HepG2 (cell line): ENCODE measurements around the gene NFE2L2. TPM values are rescaled to one million over a fixed set of nuclear protein-coding genes. Genes with fewer than 3 reads are reported as not detected.

Source experiments
- ARNT ChIP-seq: fragments of 450-650 bp; IDR thresholded peaks from 2 replicates; pipeline ENCODE4 v1.6.1; 2017
- CCAR2 ChIP-seq: fragments of 200-400 bp; formaldehyde crosslinking; optimal IDR thresholded peaks from 2 replicates; pipeline ENCODE3; 2018; ENCODE audit warnings: low read depth, mild to moderate bottlenecking, low read length, moderate library complexity
- FLYWCH1 ChIP-seq: sonication (generic); formaldehyde crosslinking; IDR thresholded peaks from 2 replicates; pipeline ENCODE4 v1.8.1; 2023; ENCODE audit warnings: mild to moderate bottlenecking, missing genetic modification reagents
- FOXK2 ChIP-seq: fragments of 450-650 bp; IDR thresholded peaks from 2 replicates; pipeline ENCODE4 v1.6.1; 2016
- GABPA ChIP-seq, 2 experiments: IDR thresholded peaks; 2 replicates each; pipeline ENCODE4 v1.6.1; 2011 to 2016; ENCODE audit warnings: low read depth in 2 of 2, low read length in 1 of 2, missing biosample characterization in 1 of 2, missing genetic modification characterization in 1 of 2
- MEIS2 ChIP-seq: sonication (generic); formaldehyde crosslinking; IDR thresholded peaks from 2 replicates; pipeline ENCODE4 v1.9.0; 2021; ENCODE audit warnings: mild to moderate bottlenecking, missing genetic modification reagents
- PTBP1 ChIP-seq: fragments of 200-400 bp; formaldehyde crosslinking; IDR thresholded peaks from 2 replicates; pipeline ENCODE4 v1.6.1; 2018; ENCODE audit warnings: low read length, low read depth; ENCODE audit not compliant: poor library complexity, severe bottlenecking
- RARA ChIP-seq: IDR thresholded peaks from 2 replicates; pipeline ENCODE4 v1.6.1; 2016; ENCODE audit warnings: missing genetic modification reagents, missing compliant biosample characterization
- SMARCE1 ChIP-seq: fragments of 450-650 bp; IDR thresholded peaks from 2 replicates; pipeline ENCODE4 v1.6.1; 2017; ENCODE audit warnings: borderline replicate concordance
- TSC22D2 ChIP-seq: sonication (generic); formaldehyde crosslinking; IDR thresholded peaks from 2 replicates; pipeline ENCODE4 v1.5.1; 2020; ENCODE audit warnings: missing genetic modification reagents, mild to moderate bottlenecking, borderline replicate concordance
- ZFY ChIP-seq: sonication (generic); formaldehyde crosslinking; IDR thresholded peaks from 2 replicates; pipeline ENCODE4 v1.4.0; 2020; ENCODE audit warnings: missing genetic modification reagents
- ZNF160 ChIP-seq: sonication (generic); formaldehyde crosslinking; IDR thresholded peaks from 2 replicates; pipeline ENCODE4 v1.8.0; 2022; ENCODE audit warnings: mild to moderate bottlenecking, inconsistent platforms, missing genetic modification reagents
- ZNF180 ChIP-seq: sonication (generic); formaldehyde crosslinking; IDR thresholded peaks from 2 replicates; pipeline ENCODE4 v1.4.0; 2020; ENCODE audit warnings: low read depth, missing genetic modification reagents, borderline replicate concordance
- ZNF207 ChIP-seq: fragments of 450-650 bp; IDR thresholded peaks from 2 replicates; pipeline ENCODE4 v1.6.1; 2016; ENCODE audit warnings: antibody characterized with exemption, borderline replicate concordance
- ZNF234 ChIP-seq: sonication (generic); formaldehyde crosslinking; conservative IDR thresholded peaks from 2 replicates; pipeline ENCODE4 v1.5.1; 2020; ENCODE audit warnings: mild to moderate bottlenecking, missing genetic modification reagents
- ZNF329 ChIP-seq: sonication (generic); formaldehyde crosslinking; IDR thresholded peaks from 2 replicates; pipeline ENCODE4 v1.9.0; 2021; ENCODE audit warnings: low read depth, mild to moderate bottlenecking, missing genetic modification reagents
- ZNF350 ChIP-seq: sonication (generic); formaldehyde crosslinking; IDR thresholded peaks from 2 replicates; pipeline ENCODE4 v1.4.0; 2020; ENCODE audit warnings: mild to moderate bottlenecking, low read depth, missing genetic modification reagents, borderline replicate concordance
- ZNF367 ChIP-seq: sonication (generic); formaldehyde crosslinking; IDR thresholded peaks from 2 replicates; pipeline ENCODE4 v1.4.0; 2020; ENCODE audit warnings: missing genetic modification reagents, borderline replicate concordance
- ZNF484 ChIP-seq: sonication (generic); formaldehyde crosslinking; IDR thresholded peaks from 2 replicates; pipeline ENCODE4 v1.5.1; 2020; ENCODE audit warnings: mild to moderate bottlenecking, low read depth, missing genetic modification reagents, borderline replicate concordance
- ZNF644 ChIP-seq: IDR thresholded peaks from 2 replicates; pipeline ENCODE4 v1.6.1; 2016; ENCODE audit warnings: low read depth
- ZNF670 ChIP-seq: sonication (generic); formaldehyde crosslinking; IDR thresholded peaks from 2 replicates; pipeline ENCODE4 v1.8.0; 2022; ENCODE audit warnings: mild to moderate bottlenecking, missing genetic modification reagents, borderline replicate concordance
- polyA plus RNA-seq, 8 experiments: library from polyadenylated mRNA; depleted of rRNA in 3 of 8; stranded (reverse) in 7 of 8; unstranded in 1 of 8; fragments of >200 nt; fragmentation: Illumina TruSeq in 4 of 8; extraction: Trizol in 4 of 8; gene quantifications; 2 replicates each; pipeline versions ENCODE4 v1.2.1 to v1.2.3, GENCODE V29; 2011 to 2016; ENCODE audit warnings: low read depth in 4 of 8, missing spikeins in 1 of 8, mixed read lengths in 1 of 8; ENCODE audit not compliant: insufficient read depth in 1 of 8
- total RNA-seq, 5 experiments: library from RNA; depleted of rRNA; stranded (reverse); fragments of >200 nt; fragmentation: Illumina TruSeq; extraction: Trizol; gene quantifications; 2 replicates each; pipeline ENCODE4 v1.2.3, GENCODE V29; 2016; ENCODE audit warnings: low read depth in 1 of 5
- TF ChIP-seq, protein P1 (sequence below): sonication (generic); formaldehyde crosslinking; IDR thresholded peaks from 2 replicates; pipeline ENCODE4 v1.9.0; 2021; ENCODE audit warnings: missing genetic modification reagents, mild to moderate bottlenecking, borderline replicate concordance
- TF ChIP-seq, protein P2 (sequence below): IDR thresholded peaks from 2 replicates; pipeline ENCODE4 v1.6.1; 2012; ENCODE audit warnings: low read length, improper control_type of control experiment
- TF ChIP-seq, protein P3 (sequence below): sonication (generic); formaldehyde crosslinking; IDR thresholded peaks from 2 replicates; pipeline ENCODE4 v1.4.0; 2020; ENCODE audit warnings: missing genetic modification reagents, borderline replicate concordance

The NFE2L2 gene
- total and polyA plus RNA-seq, 2 of the 13 experiments (the other 11 are each of a cell fraction or from before 2014, with no cell fraction given) = 84.6 to 215 TPM

DNA sequence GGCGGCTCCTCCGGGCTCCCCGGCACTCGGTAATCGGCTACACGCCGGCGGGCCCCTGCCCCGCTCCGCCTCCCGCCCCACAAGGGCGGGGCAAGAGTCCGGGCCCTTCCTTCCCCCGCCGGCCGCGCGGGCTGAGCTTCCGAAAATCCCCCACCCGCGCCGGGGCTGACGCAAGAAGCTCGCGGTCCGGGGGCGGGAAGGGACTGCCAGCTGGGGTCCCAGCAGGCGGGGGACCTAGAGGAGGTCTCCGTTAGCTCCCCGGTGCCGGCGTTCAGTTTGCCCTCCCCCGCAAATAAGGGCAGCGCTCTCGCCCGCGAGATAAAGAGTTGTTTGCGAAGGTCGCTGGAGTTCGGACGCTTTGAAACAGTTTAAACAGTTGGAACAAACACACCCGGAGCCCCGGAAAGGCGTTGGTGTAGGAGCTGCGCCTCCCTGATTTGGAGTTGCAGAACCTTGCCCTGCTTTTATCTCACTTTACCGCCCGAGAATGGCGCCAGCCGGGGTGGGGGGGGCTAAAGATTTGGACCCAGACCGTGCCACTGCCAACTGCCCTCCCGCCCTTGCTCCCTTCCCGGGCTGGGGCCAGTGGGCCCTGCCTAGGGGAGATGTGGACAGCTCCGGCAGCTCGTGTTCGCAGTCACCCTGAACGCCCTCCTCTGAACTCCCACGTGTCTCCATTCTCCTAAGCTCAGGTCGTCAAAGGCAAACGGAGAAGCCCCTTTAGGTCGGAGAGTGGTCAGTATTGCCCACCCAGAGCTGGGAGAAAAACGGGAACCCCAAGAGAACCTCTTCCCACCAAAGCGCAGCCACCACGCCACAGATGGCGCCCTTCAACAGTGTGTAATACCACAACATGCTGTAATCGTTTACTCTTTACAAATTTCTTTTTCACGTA is at the start of gene NFE2L2 (continued):
- TF ChIP-seq, protein P1, sequence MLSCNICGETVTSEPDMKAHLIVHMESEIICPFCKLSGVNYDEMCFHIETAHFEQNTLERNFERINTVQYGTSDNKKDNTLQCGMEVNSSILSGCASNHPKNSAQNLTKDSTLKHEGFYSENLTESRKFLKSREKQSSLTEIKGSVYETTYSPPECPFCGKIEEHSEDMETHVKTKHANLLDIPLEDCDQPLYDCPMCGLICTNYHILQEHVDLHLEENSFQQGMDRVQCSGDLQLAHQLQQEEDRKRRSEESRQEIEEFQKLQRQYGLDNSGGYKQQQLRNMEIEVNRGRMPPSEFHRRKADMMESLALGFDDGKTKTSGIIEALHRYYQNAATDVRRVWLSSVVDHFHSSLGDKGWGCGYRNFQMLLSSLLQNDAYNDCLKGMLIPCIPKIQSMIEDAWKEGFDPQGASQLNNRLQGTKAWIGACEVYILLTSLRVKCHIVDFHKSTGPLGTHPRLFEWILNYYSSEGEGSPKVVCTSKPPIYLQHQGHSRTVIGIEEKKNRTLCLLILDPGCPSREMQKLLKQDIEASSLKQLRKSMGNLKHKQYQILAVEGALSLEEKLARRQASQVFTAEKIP (CRISPR knock-in tag) = no peak
- TF ChIP-seq, protein P2, sequence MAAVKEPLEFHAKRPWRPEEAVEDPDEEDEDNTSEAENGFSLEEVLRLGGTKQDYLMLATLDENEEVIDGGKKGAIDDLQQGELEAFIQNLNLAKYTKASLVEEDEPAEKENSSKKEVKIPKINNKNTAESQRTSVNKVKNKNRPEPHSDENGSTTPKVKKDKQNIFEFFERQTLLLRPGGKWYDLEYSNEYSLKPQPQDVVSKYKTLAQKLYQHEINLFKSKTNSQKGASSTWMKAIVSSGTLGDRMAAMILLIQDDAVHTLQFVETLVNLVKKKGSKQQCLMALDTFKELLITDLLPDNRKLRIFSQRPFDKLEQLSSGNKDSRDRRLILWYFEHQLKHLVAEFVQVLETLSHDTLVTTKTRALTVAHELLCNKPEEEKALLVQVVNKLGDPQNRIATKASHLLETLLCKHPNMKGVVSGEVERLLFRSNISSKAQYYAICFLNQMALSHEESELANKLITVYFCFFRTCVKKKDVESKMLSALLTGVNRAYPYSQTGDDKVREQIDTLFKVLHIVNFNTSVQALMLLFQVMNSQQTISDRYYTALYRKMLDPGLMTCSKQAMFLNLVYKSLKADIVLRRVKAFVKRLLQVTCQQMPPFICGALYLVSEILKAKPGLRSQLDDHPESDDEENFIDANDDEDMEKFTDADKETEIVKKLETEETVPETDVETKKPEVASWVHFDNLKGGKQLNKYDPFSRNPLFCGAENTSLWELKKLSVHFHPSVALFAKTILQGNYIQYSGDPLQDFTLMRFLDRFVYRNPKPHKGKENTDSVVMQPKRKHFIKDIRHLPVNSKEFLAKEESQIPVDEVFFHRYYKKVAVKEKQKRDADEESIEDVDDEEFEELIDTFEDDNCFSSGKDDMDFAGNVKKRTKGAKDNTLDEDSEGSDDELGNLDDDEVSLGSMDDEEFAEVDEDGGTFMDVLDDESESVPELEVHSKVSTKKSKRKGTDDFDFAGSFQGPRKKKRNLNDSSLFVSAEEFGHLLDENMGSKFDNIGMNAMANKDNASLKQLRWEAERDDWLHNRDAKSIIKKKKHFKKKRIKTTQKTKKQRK = no peak
- TF ChIP-seq ZNF234 (CRISPR knock-in tag) = peak; percentile 94; the same call in 1 of the 2 replicates
- no peak; the same call in 1 of the 2 replicates for TF ChIP-seq TSC22D2
- peak; percentile 48 for TF ChIP-seq PTBP1
- peak; percentile 68 for TF ChIP-seq MEIS2 (CRISPR knock-in tag)
- TF ChIP-seq ZNF484 (CRISPR knock-in tag) = no peak
- TF ChIP-seq, protein P3, sequence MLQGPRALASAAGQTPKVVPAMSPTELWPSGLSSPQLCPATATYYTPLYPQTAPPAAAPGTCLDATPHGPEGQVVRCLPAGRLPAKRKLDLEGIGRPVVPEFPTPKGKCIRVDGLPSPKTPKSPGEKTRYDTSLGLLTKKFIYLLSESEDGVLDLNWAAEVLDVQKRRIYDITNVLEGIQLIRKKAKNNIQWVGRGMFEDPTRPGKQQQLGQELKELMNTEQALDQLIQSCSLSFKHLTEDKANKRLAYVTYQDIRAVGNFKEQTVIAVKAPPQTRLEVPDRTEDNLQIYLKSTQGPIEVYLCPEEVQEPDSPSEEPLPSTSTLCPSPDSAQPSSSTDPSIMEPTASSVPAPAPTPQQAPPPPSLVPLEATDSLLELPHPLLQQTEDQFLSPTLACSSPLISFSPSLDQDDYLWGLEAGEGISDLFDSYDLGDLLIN = no peak; the same call in 1 of the 2 replicates
- no peak for TF ChIP-seq SMARCE1
- TF ChIP-seq ZNF207 = no peak
- TF ChIP-seq ZNF180 (CRISPR knock-in tag) = 0 out of 2 replicates have a peak, but pooled peaks have one; percentile 14
- peak; percentile 82 for TF ChIP-seq FLYWCH1
- no peak for TF ChIP-seq ARNT
- no peak; the same call in 1 of the 2 replicates for TF ChIP-seq ZNF670
- 0 out of 2 replicates have a peak, but pooled peaks have one; percentile 5 for TF ChIP-seq ZNF160 (CRISPR knock-in tag)
- no peak for TF ChIP-seq GABPA (IDR thresholded peaks at IDR 0.05; ENCODE audit: low read depth, low read length)
- TF ChIP-seq GABPA (CRISPR knock-in tag; IDR thresholded peaks at IDR 0.05; ENCODE audit: low read depth) = peak; percentile 57
- peak; percentile 73 for TF ChIP-seq CCAR2
- peak; percentile 96; the same call in 1 of the 2 replicates for TF ChIP-seq ZNF350 (CRISPR knock-in tag)
- peak; percentile 68 for TF ChIP-seq ZFY
- TF ChIP-seq FOXK2 = peak; percentile 33; the same call in 1 of the 2 replicates
- 0 out of 2 replicates have a peak, but pooled peaks have one; percentile 41 for TF ChIP-seq ZNF367 (CRISPR knock-in tag)
- TF ChIP-seq RARA (CRISPR knock-in tag) = no peak; the same call in none of the 2 replicates
- no peak for TF ChIP-seq ZNF329 (CRISPR knock-in tag)
- peak; percentile 40; the same call in 1 of the 2 replicates for TF ChIP-seq ZNF644
